ENCODE data around the gene SNRPA1.

SNRPA1 gene

DNA sequence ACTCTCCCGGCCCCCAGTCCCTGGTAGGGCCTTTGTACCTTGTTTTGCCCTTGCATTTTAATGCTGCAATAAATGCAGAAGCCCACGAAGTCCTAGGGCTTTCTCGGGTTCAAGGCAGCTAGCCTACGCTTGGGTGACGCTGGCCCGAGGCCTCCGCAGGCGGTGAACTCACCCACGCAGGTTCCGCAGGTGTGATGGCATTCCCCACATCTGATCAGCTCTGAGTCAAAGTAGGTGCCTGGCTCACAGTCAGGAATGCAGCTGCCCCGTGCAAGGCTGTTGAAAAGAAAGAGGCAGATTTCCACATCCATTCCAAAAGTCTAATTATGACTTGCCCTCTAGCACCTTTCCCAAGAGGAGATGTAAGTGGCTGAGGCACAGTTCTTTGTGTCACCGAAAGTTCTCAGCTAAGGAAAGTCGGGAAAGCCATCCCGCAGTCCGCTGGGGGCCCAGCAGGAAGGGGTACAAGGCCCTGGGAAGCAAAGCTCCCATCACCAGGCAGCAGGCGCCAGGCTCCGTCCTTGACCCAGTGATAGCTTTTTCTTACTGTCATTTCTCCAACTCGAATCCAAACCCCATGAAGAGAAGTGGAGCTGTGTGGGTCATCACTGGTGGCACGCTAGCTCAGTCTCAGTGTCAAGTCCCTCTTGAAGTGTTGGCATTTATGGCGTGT, 23.2 kb upstream of the SNRPA1 start:
- DNase-seq = no peak

DNA sequence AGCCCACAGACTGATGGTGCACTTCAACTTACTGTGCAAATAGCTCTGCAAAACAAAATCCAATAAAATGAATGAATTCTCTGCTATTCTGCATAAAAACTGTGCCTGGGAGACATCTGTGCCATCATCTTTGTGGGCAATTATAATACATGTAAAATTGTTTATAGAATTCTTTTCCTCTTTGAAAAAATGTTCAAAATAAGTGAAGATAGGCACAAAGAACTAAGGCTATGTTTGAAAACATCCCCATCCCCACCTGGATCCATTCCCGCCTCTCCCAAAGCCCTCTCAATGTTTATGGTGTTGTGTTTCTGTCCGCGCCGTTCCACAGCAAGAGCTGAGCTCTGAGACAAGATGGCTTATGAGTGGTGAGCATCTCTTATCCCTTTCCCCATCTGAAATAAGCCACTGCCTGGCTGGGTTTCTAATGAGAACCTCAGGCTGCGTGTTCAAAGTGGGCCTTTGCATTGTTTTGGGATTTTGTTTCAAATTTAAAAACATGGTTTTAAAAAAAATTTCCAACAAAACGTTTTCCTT, 22.4 kb upstream of the SNRPA1 start:
- DNase-seq = no peak

DNA sequence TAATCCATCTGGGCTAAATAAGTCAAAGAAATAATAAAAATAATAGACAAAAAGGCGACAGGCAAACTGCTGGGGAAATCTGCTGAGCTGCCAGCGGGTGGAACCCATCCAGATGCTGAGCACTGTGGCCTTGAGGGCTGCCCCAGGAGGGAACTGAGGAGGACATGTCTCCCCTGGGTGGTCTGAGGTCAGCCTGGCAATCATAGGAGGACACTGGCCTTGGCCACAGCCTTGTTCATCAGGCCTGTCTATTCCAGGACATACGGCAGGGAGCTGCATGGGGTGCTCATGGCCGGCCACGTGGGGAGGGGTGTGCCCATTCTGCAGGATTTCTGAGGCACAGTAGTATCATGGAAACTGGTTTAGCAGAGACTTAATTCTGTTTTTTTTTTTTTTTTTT, 21.5 kb upstream of the SNRPA1 start:
- no peak for DNase-seq

DNA sequence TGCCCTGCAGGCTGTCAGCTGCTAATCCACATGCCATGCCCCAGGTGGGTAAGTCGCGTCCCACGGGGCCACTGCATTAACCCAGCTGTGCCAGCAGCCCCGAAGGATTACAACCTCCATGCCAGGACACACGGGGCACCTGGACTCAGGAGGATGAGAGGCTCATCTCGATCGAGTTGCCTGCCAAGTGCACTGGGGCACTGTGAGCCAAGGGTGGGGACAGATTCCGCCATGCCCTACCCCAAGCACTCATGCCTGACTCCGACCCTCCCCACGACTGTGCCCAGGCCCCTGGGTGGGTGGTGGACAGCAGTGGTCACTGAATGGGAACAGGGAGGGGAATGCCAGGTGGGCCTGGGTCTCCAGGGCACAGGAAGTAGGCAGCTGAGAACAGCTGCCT, 20.7 kb upstream of the SNRPA1 start:
- no peak for DNase-seq

DNA sequence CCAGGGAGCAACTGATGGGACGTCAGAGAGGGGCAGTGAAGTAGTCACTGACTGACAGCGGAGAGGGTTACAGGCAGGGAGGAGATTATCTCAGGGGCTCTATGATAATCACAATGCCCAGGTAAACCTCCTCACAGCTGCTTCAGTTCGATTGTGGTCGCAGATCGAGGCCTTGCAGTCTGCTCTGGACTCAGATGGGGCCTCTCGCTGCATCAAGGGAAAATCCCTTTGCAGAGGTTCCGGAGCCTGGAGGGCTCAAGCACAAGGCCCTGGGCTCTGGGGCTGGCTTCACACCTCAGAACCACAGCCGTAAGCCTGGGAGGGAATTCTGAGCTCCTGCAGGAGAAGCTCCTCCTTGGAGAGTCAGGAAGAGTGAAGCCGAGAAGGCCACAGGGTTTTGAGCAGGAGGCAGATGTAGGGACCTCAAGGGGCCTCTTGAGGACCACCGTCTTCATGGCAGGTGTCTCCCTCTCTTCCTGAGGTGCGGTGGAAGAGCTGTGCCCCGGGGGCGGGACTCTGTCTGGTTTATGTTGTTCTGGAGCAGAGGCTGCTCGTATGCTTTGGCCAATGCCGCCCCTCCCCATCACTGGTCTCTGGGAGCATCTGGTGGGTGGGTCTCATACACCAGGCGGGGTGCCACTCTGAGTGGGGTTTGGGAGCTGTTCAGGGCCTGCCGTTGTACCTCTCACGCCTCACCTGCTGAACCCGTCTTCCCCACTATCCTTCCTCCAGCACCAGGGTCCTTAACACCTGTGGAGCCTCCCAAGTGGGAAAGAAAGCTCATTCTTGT, 19.5 kb upstream of the SNRPA1 start:
- DNase-seq = no peak

DNA sequence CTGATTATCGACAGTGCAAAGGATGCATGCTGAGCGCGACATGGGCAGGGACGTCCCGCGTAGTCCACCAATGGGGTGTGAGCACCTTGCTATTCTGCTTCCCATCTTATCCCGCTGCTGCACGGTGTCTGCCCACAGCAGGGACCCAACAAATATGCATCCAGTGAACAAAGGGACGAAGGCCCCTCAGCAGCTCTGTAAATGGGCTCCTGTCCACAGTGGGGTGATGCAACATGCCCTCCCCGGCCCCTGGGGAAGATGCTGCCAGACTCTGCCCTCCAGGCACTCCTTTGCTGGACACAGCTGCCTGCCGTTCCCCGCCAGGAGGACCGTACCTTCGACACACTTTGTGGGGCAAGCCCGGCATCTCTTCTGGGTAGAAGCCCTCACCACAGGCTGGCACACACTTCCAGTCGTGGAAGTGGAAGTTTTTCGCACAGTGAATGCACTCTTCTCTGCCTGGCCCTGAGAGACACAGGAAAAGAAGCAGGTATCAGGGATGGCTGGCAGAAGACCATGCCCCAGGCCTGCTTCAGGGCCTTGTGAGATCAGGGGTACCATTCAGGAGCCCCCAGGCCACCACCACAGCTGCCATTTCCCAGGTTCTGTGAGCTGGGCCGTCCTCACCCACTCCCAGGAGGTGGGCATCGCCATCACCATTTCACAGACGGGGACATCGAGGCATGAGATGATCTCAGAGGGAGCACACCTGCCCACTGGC, 18.2 kb upstream of the SNRPA1 start:
- no peak for DNase-seq

DNA sequence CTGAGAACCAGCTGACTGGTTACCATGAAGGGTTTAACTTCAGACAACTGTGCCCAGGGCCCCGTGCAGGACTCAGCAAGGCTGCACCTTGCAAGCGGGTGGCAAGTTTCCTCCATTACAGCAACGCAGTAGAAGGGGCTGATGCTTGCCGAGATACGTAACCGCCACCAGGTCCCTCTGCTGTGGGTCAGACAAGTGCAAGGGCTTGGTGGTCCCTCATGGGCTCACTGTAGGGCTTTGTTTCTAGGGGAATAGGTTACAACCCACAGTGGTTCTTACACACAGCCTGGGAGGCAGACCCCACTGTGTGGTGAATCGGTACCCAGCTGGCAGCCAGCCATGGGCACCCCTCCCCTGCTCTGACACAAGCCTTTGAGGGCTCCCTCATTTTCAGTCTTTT, 15.5 kb upstream of the SNRPA1 start:
- no peak for DNase-seq

DNA sequence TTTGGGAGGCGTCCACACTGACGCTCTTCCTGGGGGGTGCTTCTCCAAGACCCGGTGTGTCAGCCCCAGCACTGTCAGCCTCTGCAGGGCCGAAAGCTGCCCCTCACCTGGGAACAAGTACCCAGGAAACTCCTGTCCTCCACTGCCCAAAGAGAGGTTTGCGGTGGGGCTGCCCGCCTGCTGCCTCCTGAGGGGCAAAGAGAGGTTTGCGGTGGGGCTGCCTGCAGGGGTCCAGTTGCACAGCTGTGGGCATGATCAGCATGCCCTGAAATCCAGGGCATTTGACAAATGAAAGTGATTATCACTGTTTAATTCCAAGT, 15.1 kb upstream of the SNRPA1 start:
- no peak for DNase-seq

DNA sequence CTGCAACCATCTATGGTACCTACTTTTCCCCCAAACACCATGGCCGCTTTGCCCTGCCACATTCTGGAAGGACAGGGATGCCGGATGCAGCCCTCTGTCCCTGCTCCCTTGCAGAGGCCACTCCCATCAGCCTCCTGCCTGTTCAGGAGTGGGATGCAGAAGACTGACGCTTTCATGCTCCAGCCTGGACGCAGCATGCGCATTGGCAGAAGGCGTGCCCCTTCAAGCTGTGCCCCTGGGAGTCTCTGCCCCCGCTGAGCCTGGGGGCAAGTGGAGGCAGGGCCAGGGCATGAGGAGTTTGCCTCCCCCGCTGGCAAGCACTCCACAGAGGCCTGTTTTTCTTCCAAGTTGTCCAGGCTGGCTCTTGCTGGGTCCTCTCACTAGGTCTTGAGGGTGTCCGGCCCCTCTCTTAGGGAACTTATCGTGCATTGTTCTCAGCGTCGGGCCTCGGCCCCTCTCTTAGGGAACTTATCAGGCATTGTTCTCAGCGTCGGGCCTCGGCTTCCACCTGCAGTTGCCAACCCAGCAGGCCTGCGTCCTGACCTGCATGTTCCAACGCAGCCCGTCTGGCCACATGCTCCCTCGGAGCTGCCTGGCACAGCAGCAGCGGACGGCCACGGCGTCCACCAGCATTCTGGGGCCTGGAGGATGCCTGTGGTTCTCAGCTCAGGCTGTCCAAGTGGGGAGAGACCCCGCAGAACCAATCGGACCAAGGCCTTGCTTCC, 14.6 kb upstream of the SNRPA1 start:
- DNase-seq = no peak

DNA sequence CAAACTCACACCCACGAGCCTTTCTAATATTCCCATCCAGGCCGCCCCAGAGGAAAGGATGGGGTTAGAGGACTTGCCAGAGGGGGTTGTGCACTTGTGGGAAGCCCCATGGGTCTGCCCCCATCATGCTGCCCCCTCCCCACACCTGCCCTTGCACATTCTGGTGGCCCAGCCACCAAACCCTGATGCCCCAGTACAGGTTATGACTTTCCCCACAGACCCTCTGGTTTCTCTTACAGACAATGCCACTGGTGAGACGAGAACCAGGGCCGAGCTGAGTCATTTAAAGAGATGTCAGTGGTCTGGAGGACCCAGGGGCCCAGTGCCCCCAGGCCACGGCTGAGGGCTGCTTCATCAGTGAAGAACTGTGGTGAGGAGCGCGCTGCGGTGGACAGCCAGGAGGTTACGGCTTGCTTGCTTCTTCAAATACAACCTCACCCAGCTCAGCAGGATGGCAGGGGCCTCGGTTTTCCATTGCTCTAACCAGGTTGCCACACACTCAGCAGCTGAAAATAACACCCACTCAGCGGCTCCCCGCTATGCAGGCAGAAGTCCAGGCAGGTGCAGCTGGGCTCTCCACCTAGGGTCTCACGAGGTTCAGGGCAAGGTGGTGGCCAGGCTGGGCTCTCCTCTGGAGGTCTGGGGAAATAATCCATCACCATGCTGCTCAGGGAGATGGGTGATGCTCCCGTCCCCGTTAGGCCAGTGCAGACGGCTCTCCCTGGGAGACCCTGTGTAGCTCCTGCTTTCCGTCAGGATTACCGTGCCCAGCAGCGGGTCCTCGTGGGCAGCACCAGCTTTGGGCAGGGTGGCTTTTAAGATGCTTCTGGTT, 13.8 kb upstream of the SNRPA1 start:
- DNase-seq = no peak

DNA sequence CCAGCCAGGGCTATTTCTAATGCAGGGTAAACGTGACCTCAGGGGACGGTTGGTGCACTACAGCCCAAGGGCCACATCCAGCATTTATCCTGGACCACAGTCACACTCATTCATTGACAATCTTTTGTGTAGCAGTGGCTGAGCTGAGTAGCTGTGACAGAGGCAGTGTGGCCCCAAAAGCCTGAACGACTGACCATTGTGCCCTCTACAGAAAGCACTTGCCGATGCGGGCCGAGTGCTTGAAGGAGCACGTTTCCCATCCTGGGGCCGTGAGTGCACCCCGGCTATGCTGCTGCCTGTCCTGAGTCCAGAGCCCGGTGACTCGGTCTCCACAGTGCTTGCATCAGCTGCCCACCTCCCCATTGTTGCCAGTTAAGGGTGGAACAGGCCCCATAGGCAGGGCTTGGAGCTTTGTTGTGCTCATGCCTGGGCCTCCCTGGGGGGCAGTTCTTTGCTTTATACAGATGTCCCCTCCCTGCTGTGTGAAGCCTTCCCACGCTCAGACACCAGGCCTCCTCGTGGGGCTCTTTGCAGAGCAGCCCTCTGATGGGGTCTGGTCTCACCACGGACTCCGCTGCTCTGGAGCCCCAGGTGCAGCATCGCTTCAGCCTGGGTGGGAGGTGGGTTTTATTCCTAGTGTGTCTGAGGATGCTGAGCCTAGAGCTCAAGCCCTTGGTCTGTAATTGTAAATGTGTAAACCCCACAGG, 13.0 kb upstream of the SNRPA1 start:
- no peak for DNase-seq

DNA sequence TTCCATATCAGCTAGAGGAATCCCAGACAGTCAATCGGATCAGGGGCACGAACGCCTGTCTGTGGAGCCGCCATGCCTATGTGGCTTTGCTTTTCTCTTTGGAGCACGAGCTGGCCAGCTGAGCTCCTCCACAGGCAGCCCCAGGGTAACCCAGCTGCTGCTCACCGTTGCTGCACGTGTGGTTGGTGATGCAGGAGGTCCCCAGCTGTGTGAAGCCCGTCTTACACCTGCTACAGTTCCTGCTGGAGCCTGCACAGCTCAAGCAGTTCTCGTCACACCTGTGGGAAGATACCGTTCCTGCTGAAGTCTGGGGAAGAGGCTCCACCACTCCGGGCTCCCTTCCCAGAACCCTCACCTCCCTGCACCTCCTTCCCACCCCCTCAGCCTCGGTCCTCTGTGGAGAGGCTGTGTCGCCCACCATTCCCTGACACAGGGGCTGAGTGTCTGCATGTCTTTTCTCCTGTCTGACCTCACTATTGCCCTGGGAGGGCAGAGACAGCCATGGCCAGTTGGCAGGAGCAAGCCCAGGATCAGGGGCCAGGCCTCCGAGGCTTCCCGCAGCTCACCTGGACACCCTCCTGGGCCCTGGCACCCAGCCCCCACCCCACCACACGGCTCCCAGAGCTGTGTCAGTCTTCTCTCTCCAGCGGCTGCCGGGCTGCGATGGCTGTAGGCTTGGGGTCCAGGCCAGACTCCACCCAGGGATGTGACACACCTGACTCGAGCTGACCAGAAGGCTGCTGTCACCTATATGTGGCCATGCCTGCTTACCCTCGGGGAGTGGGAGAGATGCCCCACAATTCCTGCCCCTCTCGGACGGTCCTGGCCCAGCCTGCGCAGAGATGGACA, 12.2 kb upstream of the SNRPA1 start:
- no peak for DNase-seq

DNA sequence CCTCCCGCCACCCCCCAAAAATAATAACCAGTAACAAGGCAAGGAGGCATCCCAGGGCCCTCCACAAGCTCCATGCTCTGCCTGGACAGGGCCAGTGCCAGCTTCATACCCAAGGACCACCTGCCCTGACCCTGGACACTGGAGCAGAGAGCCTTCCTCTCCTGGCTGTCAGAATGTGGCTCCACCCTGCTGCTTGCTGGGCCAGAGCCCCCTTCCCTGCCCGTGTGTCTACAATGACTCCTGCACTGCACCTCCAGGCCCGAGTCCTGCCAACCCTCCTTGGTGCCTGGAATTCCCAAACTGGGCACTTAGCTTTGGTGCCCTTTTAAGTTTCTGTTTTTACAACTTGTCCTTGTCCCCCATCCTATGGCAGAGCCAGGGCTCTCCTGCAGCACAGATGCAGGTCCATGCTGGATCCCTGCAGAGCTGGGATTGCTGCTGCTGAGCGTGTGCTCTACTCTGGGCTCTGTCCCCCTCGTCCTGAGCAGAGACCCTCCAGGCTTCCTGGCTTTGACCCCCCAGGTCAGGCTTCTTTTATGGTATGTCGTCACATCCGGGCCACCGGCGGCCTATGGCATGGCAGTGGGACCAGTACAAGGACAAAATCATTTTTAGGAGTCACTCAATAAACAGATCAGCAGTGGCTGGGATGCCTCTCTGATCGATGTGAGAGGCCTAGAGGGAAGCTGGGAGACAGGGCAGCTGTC, 11.4 kb upstream of the SNRPA1 start:
- no peak for DNase-seq

DNA sequence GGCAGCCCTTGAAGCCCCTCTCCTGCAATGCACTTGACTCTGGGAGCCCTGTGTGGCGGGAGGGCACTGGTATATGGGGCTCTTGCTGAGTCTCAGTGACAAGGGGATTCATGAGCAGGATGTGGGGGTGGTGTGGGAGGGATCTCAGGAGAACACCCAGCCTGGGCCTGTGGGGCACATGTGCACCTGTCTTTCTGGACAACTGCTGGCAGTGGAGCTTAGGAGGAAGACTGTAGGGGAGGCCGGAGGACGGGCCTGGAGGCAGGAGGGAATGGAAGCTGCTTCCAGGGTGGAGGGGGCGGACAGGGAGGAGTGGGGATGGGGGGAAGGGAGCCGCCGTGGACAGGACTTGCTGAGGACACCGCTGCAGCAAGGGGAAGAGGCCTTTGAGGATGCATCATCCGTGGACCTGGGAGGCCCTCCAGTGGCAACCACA, 10.8 kb upstream of the SNRPA1 start:
- DNase-seq = no peak

DNA sequence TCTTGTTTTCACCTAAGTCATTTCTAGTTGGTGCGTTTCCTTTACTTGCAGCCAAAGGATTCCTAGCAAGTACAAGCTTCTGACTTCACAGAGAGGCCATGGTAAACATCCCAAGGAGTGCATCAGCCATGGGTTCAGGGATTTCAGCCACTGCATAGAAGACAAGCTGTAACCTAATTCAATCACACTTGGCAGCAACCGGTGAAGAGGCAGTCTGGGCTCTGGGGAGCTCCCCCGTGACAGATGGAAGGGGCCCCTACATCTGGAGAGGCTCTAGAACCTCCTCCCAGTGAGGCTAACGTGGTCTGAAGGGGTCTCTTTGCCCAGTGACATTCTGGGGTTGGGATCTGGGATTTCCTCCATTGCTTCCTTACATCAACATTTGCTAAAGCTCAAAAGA, 8.4 kb upstream of the SNRPA1 start:
- no peak for DNase-seq

DNA sequence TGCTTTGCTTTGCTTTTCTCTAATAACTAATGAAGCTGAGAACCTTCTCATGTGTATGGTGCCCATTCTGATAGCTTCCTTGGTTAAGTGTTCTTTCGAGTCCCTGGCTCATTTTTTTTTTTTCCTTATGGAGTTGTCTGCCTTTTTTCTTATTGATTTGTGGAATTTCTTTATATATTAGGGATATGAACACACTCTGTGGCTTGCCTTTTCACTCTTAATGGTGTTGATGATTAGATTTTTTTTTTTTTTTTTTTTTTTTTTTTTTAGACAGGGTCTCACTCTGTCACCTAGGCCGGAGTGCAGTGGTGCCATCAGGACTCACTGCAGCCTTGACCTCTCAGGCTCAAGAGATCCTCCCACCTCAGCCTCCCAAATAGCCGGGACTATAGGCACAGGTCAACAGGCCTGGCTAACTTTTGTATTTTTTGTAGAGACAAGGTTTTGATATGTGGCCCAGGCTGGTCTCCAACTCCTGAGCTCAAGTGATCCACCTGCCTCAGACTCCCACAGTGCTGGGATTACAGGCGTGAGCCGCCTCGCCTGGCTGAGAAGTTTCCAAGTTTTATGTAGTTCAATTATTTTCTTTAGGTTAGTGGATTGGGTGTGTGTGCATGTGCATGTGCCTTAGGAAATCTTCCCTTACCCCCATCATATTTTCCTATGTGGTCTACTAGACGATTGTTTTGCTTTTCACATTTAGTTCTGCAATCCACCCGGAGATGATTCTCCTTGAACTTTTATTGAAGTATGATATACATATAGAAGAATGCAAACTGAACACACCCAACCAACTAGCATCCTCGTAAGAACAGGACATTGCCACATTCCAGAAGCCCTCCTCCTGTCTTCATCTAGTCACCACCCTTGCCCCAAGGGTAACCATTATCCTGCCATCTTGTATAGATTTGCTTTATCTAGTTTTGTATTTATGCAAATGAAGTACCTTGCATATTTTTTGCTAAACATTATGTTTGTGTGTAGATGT, 1.7 kb upstream of the SNRPA1 start:
- DNase-seq = no peak

DNA sequence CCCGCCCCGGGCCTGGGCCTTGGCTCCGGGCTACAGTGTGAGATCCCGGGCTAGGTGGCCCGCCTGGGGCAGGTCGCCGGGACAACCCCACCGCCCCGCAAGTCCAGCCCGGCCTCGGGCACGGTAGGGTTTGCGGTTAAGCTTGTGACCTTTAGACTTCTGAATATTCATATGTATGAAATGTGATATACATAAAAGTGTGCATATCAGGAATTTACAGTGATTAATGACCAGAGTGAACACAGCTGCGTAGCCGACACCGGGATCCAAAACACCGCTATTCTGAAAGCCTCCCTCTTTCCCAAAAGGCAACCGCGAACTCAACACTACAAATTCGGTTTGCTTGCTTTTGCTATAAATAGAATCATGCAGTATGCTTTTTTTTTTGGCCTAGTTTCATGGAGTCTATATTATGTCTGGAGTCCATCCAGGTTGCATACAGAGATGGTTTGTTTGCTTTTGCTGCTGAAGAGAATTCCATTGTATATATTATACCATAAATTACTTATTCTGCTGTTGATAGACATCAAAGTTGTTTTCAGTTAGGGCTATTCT, 636 bp upstream of the SNRPA1 start:
- no peak for DNase-seq

DNA sequence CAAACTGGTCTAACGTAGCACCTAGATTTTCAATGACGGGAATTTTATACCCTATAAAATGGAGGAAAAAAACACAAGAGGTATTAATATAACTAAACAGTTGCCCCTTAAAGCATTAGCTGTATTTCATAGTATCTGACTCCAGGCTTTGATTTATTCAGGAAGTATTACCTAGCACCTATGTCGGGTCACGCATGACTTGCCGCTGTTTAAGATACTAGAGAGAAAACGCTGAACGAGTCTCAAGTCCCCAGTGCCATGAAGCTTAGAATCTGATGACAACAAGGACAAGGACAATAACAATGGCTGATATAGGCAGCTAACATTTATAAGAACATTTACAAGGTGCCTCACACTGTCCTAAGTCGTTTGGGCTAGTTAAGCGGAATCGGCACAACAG, 1.9 kb downstream of the SNRPA1 start:
- no peak for DNase-seq
